PFSK-1 (cell line): ENCODE measurements around the gene ARHGEF16.

Experiments
- FOXP2 ChIP-seq: optimal IDR thresholded peaks from 2 replicates; pipeline ENCODE3; 2011; ENCODE audit warnings: borderline replicate concordance, control low read depth, inconsistent platforms; ENCODE audit not compliant: insufficient read depth; ENCODE audit errors: extremely low read length, extremely low read depth
- POLR2AphosphoS5 ChIP-seq: IDR thresholded peaks from 2 replicates; pipeline ENCODE4 v1.6.1; 2012; ENCODE audit warnings: low read depth, mild to moderate bottlenecking, control low read depth, low read length, moderate library complexity
- SIN3A ChIP-seq: IDR thresholded peaks from 2 replicates; pipeline ENCODE4 v1.6.1; 2012; ENCODE audit warnings: mild to moderate bottlenecking, low read length, moderate library complexity, borderline replicate concordance; ENCODE audit not compliant: insufficient read depth
- TAF1 ChIP-seq: IDR thresholded peaks from 2 replicates; pipeline ENCODE4 v1.6.1; 2012; ENCODE audit warnings: low read length, control low read depth, borderline replicate concordance; ENCODE audit not compliant: insufficient read depth
- TF ChIP-seq, protein P1 (sequence below), 2 experiments: IDR thresholded peaks; 2 replicates each; pipeline versions ENCODE4 v1.6.1 to v1.8.0; 2011 to 2012; ENCODE audit warnings: low read depth in 2 of 2, low read length in 2 of 2, control low read depth in 1 of 2, inconsistent platforms in 1 of 2, mild to moderate bottlenecking in 1 of 2, moderate library complexity in 1 of 2; ENCODE audit not compliant: insufficient read depth in 1 of 2

Gene ARHGEF16

DNA sequence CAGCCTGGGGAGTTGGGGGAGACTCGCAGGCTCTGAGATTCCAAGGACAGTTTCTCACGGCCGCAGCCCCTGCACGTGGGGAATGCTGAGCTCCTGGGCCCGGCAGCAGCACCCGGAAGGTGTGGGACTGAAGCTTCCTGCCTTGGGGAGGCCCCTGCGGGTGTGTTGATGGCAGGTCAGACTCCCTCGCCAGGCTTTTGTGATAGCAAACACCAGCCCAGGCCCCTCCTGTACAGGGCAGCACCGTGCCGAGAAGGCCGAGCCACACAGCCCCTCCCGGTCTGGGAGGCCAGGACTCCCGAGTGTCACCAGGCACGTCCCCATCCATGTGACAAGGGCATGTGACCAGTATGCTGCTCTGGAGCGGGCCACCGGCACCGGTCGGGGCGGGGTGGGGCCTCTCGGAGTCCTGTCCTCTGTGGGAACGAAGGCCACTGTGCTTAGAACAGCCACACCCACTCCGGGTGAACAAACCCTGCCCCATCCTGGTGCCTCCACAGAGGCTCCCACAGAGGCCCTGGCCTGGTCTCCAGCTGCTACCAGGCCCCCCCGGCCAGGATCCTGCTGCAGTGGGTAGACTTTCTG lies 31.1 kb upstream of the ARHGEF16 start:
- TF ChIP-seq FOXP2 (no peak), SIN3A (no peak), POLR2AphosphoS5 (no peak), TAF1 (no peak)
- TF ChIP-seq, protein P1, sequence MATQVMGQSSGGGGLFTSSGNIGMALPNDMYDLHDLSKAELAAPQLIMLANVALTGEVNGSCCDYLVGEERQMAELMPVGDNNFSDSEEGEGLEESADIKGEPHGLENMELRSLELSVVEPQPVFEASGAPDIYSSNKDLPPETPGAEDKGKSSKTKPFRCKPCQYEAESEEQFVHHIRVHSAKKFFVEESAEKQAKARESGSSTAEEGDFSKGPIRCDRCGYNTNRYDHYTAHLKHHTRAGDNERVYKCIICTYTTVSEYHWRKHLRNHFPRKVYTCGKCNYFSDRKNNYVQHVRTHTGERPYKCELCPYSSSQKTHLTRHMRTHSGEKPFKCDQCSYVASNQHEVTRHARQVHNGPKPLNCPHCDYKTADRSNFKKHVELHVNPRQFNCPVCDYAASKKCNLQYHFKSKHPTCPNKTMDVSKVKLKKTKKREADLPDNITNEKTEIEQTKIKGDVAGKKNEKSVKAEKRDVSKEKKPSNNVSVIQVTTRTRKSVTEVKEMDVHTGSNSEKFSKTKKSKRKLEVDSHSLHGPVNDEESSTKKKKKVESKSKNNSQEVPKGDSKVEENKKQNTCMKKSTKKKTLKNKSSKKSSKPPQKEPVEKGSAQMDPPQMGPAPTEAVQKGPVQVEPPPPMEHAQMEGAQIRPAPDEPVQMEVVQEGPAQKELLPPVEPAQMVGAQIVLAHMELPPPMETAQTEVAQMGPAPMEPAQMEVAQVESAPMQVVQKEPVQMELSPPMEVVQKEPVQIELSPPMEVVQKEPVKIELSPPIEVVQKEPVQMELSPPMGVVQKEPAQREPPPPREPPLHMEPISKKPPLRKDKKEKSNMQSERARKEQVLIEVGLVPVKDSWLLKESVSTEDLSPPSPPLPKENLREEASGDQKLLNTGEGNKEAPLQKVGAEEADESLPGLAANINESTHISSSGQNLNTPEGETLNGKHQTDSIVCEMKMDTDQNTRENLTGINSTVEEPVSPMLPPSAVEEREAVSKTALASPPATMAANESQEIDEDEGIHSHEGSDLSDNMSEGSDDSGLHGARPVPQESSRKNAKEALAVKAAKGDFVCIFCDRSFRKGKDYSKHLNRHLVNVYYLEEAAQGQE (IDR thresholded peaks at IDR 0.05; ENCODE audit: insufficient read depth in 1 of 2, low read depth in 2 of 2, low read length in 2 of 2), result no peak

DNA sequence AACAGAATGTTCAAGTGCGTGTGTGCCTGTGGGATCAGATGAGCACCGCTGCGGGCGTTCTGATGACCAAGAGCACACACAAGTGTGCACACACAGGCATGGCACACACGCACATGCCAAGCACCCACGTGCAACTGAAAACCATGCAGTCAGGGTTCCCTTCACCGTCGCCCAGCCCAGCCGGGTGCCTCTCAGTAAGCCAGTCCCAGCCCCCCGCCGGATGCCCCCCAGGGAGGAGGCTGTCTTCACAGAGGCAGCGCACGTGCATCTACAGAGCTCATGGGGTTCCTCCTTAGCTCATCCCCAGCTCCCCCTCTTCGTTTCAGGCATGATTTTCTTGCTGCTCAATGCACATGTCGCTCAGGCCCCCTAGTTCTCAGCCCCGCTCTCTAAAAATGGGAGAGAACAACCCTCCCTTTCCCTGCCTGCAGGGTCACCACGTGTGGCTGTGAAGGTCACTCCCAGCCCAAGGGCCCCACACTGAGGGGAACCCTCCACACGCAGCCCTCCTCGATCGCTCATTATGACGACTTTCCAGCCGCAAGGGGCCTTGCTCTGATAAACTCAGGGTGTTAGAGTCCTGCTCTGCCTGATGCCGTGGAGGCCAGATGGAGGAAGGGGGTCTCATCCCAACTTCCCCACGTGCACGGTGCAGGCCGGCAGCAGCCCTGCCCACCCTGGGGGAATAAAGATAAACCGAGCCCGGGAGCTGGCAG lies 30.4 kb upstream of the ARHGEF16 start:
- TF ChIP-seq FOXP2 (no peak), SIN3A (no peak), POLR2AphosphoS5 (no peak), TAF1 (no peak)
- TF ChIP-seq, protein P1 (IDR thresholded peaks at IDR 0.05; ENCODE audit: insufficient read depth in 1 of 2, low read depth in 2 of 2, low read length in 2 of 2), result no peak

DNA sequence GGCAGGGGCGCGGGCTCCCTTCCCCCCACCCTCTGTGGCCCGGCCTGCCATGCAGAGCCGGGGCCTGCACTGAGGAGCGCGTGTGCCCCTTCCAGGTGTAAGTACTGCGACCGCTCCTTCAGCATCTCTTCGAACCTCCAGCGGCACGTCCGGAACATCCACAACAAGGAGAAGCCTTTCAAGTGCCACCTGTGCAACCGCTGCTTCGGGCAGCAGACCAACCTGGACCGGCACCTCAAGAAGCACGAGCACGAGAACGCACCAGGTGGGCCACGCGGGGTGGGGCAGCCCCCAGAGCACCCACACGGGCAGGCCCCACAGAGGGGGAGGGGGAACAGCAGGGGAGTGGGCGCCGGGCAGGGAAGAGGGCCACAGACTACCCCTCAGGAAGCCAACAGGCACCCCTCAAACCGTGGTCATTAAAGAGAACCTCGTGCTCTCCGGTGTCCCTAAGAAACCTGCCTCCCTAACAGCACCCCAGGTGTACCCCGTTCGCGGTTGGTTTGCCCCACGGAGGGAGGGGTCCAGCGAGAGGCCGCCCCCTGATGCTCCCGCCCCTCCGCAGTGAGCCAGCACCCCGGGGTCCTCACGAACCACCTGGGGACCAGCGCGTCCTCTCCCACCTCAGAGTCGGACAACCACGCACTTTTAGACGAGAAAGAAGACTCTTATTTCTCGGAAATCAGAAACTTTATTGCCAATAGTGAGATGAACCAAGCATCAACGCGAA lies 28.8 kb upstream of the ARHGEF16 start:
- TF ChIP-seq TAF1, result no peak
- TF ChIP-seq, protein P1 (IDR thresholded peaks at IDR 0.05; ENCODE audit: insufficient read depth in 1 of 2, low read depth in 2 of 2, low read length in 2 of 2), result no peak
- no peak for TF ChIP-seq FOXP2
- TF ChIP-seq POLR2AphosphoS5, result no peak
- TF ChIP-seq SIN3A, result no peak

DNA sequence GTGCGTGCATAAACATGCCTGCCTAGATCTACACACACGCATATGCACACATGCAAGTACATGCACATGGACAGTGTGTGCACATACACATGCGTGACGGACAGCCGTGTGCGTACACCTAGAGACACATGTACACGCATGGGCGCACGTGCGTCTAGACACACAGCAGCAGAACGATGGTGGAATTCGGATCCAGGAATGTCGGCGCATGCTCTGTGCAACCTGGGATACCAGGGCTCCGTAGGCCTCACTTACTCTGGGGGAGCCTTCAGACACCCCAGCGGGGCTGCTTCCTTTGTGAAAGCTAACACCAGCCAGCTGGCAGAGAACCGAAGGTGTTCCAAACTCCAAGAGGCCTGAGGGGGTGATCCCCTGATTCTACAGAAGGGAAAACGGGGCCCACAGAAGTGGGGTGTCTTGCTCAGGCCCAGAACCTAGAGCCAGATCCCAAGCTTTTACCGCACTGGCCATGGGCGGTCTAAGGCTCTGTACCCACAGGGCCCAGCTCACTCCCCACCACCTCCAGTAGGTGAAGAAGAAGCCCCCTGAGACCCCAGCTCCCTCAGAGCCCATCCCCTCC lies 27.4 kb upstream of the ARHGEF16 start:
- TF ChIP-seq, protein P1 (IDR thresholded peaks at IDR 0.05; ENCODE audit: insufficient read depth in 1 of 2, low read depth in 2 of 2, low read length in 2 of 2), result no peak
- TF ChIP-seq POLR2AphosphoS5, result no peak
- no peak for TF ChIP-seq TAF1
- no peak for TF ChIP-seq SIN3A
- no peak for TF ChIP-seq FOXP2
